ENCODE measurements around the gene SUSD6.

The SUSD6 gene

DNA sequence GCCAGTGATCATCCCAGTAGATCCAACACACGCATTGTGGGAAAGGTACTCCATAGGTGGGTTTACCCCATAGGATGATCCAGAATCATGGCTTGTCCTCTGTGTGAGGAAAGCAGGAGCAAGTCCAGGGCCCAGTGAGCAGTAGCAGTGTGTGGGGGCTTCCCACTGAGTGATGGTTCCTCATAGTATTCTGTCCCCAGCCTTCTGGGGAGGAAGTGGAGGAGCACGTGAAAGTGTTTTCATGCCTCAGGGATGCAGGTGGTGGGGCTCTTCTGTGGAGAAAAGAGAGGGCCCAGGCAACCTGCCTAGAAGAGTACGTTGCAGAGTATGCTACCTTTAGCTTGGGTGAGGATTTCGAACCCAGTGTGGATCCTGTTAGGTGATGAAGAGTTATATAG lies 56.5 kb downstream of the SUSD6 start:
- H3K36me3 Mint-ChIP-seq (ENCODE audit: low read depth), result peaks cover 7% of the 10 kb centered on the region
- H3K4me1 Mint-ChIP-seq, result peaks cover 66% of the 10 kb centered on the region
- H3K4me3 Mint-ChIP-seq, result no peak overlapping the region
- H3K9me3 Mint-ChIP-seq, result no peaks in the 10 kb centered on the region
- TF ChIP-seq, protein P1, sequence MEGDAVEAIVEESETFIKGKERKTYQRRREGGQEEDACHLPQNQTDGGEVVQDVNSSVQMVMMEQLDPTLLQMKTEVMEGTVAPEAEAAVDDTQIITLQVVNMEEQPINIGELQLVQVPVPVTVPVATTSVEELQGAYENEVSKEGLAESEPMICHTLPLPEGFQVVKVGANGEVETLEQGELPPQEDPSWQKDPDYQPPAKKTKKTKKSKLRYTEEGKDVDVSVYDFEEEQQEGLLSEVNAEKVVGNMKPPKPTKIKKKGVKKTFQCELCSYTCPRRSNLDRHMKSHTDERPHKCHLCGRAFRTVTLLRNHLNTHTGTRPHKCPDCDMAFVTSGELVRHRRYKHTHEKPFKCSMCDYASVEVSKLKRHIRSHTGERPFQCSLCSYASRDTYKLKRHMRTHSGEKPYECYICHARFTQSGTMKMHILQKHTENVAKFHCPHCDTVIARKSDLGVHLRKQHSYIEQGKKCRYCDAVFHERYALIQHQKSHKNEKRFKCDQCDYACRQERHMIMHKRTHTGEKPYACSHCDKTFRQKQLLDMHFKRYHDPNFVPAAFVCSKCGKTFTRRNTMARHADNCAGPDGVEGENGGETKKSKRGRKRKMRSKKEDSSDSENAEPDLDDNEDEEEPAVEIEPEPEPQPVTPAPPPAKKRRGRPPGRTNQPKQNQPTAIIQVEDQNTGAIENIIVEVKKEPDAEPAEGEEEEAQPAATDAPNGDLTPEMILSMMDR (IDR thresholded peaks at IDR 0.05), result no peak
- H3K27me3 Mint-ChIP-seq (ENCODE audit: low read depth, poor library complexity), result no peaks in the 10 kb centered on the region
- H3K27ac Mint-ChIP-seq, result no peak overlapping the region
- no peak for DNase-seq

- Mint-ChIP-seq H3K4me1 (peaks cover 79% of the 10 kb centered on the region), H3K9me3 (no peaks in the 10 kb centered on the region), H3K27ac (no peak overlapping the region), H3K36me3 (ENCODE audit: low read depth) (peaks cover 7% of the 10 kb centered on the region), H3K4me3 (no peak overlapping the region), H3K27me3 (ENCODE audit: low read depth, poor library complexity) (no peaks in the 10 kb centered on the region)
- TF ChIP-seq, protein P1 (IDR thresholded peaks at IDR 0.05), result no peak
- no peak for DNase-seq
Measured at GRCh38 chr14:69669375-69669774, 58.0 kb downstream of the SUSD6 start.

DNA sequence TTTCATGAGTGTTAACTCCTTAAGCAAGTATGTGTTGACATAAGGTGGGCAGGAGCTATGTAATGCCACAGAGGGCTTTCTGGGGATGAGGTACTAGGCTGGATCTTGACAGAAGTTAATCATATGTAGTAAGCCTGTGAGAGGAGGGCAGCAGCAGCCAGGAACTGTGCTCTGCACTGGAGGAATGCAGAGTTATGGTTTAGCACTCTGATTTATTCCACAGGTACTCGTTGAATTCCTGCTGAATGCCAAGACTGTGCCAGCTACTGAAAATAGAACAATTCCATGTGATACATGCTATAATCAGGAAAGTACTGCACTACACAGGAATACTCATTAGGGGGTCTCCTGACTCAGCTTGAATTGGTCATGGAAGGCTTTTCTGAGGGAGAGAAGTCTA lies 58.7 kb downstream of the SUSD6 start:
- H3K27me3 Mint-ChIP-seq (ENCODE audit: low read depth, poor library complexity), result no peaks in the 10 kb centered on the region
- TF ChIP-seq, protein P1 (IDR thresholded peaks at IDR 0.05), result no peak
- H3K27ac Mint-ChIP-seq, result peak overlapping the region; percentile 9
- H3K4me3 Mint-ChIP-seq, result no peak overlapping the region
- peaks cover 80% of the 10 kb centered on the region for H3K4me1 Mint-ChIP-seq
- no peak for DNase-seq
- no peaks in the 10 kb centered on the region for H3K9me3 Mint-ChIP-seq
- peaks cover 7% of the 10 kb centered on the region for H3K36me3 Mint-ChIP-seq (ENCODE audit: low read depth)

GRCh38 chr14:69671365-69672030 lies 60.1 kb downstream of the SUSD6 start:
- Mint-ChIP-seq H3K9me3 (no peaks in the 10 kb centered on the region), H3K4me3 (no peak overlapping the region), H3K27me3 (ENCODE audit: low read depth, poor library complexity) (no peaks in the 10 kb centered on the region), H3K27ac (peak overlapping the region; percentile 17), H3K4me1 (peaks cover 71% of the 10 kb centered on the region), H3K36me3 (ENCODE audit: low read depth) (peaks cover 7% of the 10 kb centered on the region)
- TF ChIP-seq, protein P1 (IDR thresholded peaks at IDR 0.05), result no peak
- DNase-seq, result no peak

DNA sequence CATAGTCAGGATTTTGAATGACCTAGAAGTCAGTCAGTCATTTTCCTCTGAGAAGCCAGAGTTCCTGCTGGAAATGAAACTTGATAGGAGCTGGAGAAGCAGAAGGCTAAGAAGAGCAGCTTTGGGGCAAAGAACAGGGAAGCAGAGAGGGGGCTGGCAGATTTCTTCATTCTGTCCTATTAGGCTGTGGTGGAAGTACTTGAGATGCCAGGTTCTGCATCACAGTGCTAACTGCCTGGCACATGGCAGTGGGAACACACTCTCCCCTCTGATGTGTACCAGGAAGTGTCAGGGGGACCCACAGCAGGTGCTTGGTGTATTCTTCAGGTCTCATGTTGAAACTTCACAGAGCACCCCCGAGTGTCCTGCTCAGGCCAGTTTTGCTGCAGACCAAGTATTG lies 61.0 kb downstream of the SUSD6 start:
- H3K4me1 Mint-ChIP-seq, result peaks cover 64% of the 10 kb centered on the region
- peaks cover 8% of the 10 kb centered on the region for H3K36me3 Mint-ChIP-seq (ENCODE audit: low read depth)
- H3K27ac Mint-ChIP-seq, result no peak overlapping the region
- no peaks in the 10 kb centered on the region for H3K9me3 Mint-ChIP-seq
- H3K27me3 Mint-ChIP-seq (ENCODE audit: low read depth, poor library complexity), result no peaks in the 10 kb centered on the region
- DNase-seq, result no peak
- H3K4me3 Mint-ChIP-seq, result no peak overlapping the region
- TF ChIP-seq, protein P1 (IDR thresholded peaks at IDR 0.05), result no peak

- H3K4me1 Mint-ChIP-seq, result peaks cover 59% of the 10 kb centered on the region
Measured at GRCh38 chr14:69673104-69673503, 61.7 kb downstream of the SUSD6 start.

More at GRCh38 chr14:69673104-69673503, 61.7 kb downstream of the SUSD6 start:
- Mint-ChIP-seq H3K4me3 (no peak overlapping the region), H3K9me3 (no peaks in the 10 kb centered on the region), H3K36me3 (ENCODE audit: low read depth) (peaks cover 3% of the 10 kb centered on the region), H3K27me3 (ENCODE audit: low read depth, poor library complexity) (no peaks in the 10 kb centered on the region), H3K27ac (no peak overlapping the region)
- TF ChIP-seq, protein P1 (IDR thresholded peaks at IDR 0.05), result no peak
- DNase-seq, result no peak
